ACHN (cell line): ENCODE data around the gene MAP3K5.
"Not testable (repeated sequence)": the region's sequence is repeated elsewhere in the genome, so short reads cannot be mapped to it uniquely, and the experiment has no call there.

ENCODE experiments used
- DNase-seq: peaks from one replicate; pipeline ENCODE4 v3.0.0-alpha.2; 2015
- in situ Hi-C: cut with HindIII; loops from 2 replicates; pipeline ENCODE4 v1.10.0; 2017; ENCODE audit warnings: low sequenced_read_pairs, low pct_ligation_motif_present, low pct_unique_long_range_greater_than_20kb

Gene MAP3K5

GRCh38 chr6:136793363-136793762, 1.1 kb upstream of the MAP3K5 start:
- in situ Hi-C loops: no loop called here
- DNase-seq: no peak

- DNase-seq: no peak
- in situ Hi-C loops: no loop called here
Observed at GRCh38 chr6:136792095-136792409, 225 bp downstream of the MAP3K5 start.

- in situ Hi-C loops: no loop called here
- peak; percentile 41 for DNase-seq
Observed at GRCh38 chr6:136791296-136792094, 782 bp downstream of the MAP3K5 start.

- no peak for DNase-seq
- in situ Hi-C loops: no loop called here
Observed at GRCh38 chr6:136790411-136791295, 1.6 kb downstream of the MAP3K5 start.

GRCh38 chr6:136789440-136789839, 2.8 kb downstream of the MAP3K5 start:
- in situ Hi-C loops, DNase-seq: not testable (repeated sequence)

GRCh38 chr6:136788069-136788902, 4.0 kb downstream of the MAP3K5 start:
- in situ Hi-C loops: no loop called here

GRCh38 chr6:136787726-136788068, 4.6 kb downstream of the MAP3K5 start:
- DNase-seq: no peak
- in situ Hi-C loops: no loop called here

More at GRCh38 chr6:136788069-136788902, 4.0 kb downstream of the MAP3K5 start:
- DNase-seq: no peak

- no peak for DNase-seq
- in situ Hi-C loops: no loop called here
Observed at GRCh38 chr6:136786658-136787057, 5.6 kb downstream of the MAP3K5 start.

- in situ Hi-C loops: no loop called here
Observed at GRCh38 chr6:136784910-136785746, 7.1 kb downstream of the MAP3K5 start.

GRCh38 chr6:136784271-136784664, 8.0 kb downstream of the MAP3K5 start:
- in situ Hi-C loops: no loop called here
- DNase-seq: no peak

More at GRCh38 chr6:136784910-136785746, 7.1 kb downstream of the MAP3K5 start:
- no peak for DNase-seq

- no peak for DNase-seq
- in situ Hi-C loops: no loop called here
Observed at GRCh38 chr6:136783495-136784270, 8.6 kb downstream of the MAP3K5 start.

GRCh38 chr6:136783021-136783420, 9.3 kb downstream of the MAP3K5 start:
- no peak for DNase-seq
- in situ Hi-C loops: no loop called here

- peak; percentile 18 for DNase-seq
- in situ Hi-C loops: no loop called here
Observed at GRCh38 chr6:136782021-136782770, 10.1 kb downstream of the MAP3K5 start.

GRCh38 chr6:136780972-136781371, 11.3 kb downstream of the MAP3K5 start:
- DNase-seq: no peak
- in situ Hi-C loops: no loop called here

- DNase-seq: no peak
- in situ Hi-C loops: no loop called here
Observed at GRCh38 chr6:136779682-136780081, 12.6 kb downstream of the MAP3K5 start.

- DNase-seq: no peak
- in situ Hi-C loops: no loop called here
Observed at GRCh38 chr6:136777651-136778050, 14.6 kb downstream of the MAP3K5 start.

- DNase-seq: no peak
- in situ Hi-C loops: no loop called here
Observed at GRCh38 chr6:136775548-136775947, 16.7 kb downstream of the MAP3K5 start.
